Kidney (tissue), 14 donors: ENCODE results near the gene LYZL4. TPM values are rescaled to one million over a fixed set of nuclear protein-coding genes. Genes with fewer than 3 reads are reported as not detected.

Source experiments
- DNase-seq, 5 donors: peaks; one replicate each; pipeline ENCODE4 v3.0.0-alpha.2; 2013 to 2020
- FAIRE-seq: peaks from 2 replicates; lab custom pipeline; 2012; peaks lifted over from hg19 to GRCh38; lab: Jason Lieb, UNC
- H3K27ac ChIP-seq, 2 donors: one replicate each; pipeline ENCODE4 v1.7.0; 2013; ENCODE audit warnings: low read depth in 2 of 2, low read length in 2 of 2, inconsistent platforms in 1 of 2
- H3K27me3 ChIP-seq: one replicate; pipeline ENCODE4 v1.7.1; 2013; ENCODE audit warnings: low read length, inconsistent platforms; ENCODE audit not compliant: control insufficient read depth, insufficient read depth
- H3K36me3 ChIP-seq, 3 donors: one replicate each; pipeline versions ENCODE4 v1.7.0 to v1.7.1; 2013; ENCODE audit warnings: low read length in 3 of 3, control low read depth in 1 of 3, inconsistent platforms in 1 of 3; ENCODE audit not compliant: insufficient read depth in 3 of 3, control insufficient read depth in 2 of 3
- H3K4me1 ChIP-seq, 3 donors: one replicate each; pipeline versions ENCODE4 v1.7.0 to v1.7.1; 2013; ENCODE audit warnings: low read length in 3 of 3, inconsistent platforms in 1 of 3, low read depth in 1 of 3; ENCODE audit not compliant: control insufficient read depth in 2 of 3, insufficient read depth in 2 of 3
- H3K4me3 ChIP-seq, 3 donors: one replicate each; pipeline versions ENCODE4 v1.7.0 to v1.8.1; 2013; ENCODE audit warnings: low read length in 3 of 3, control low read depth in 1 of 3, inconsistent platforms in 1 of 3
- H3K9ac ChIP-seq, 3 donors: one replicate each; pipeline versions ENCODE4 v1.7.0 to v1.7.1; 2013; ENCODE audit warnings: low read length in 3 of 3, control low read depth in 1 of 3, inconsistent platforms in 1 of 3
- H3K9me3 ChIP-seq, 3 donors: one replicate each; pipeline versions ENCODE4 v1.7.0 to v1.7.1; 2013; ENCODE audit warnings: low read length in 3 of 3, control low read depth in 1 of 3, inconsistent platforms in 1 of 3; ENCODE audit not compliant: control insufficient read depth in 2 of 3, insufficient read depth in 1 of 3
- intact Hi-C: fragments of 100-400 bp; cut with DNase I; formaldehyde crosslinking; loops from one replicate; pipeline ENCODE4 v1.11.1; 2022
- polyA plus RNA-seq: library from polyadenylated mRNA; stranded (reverse); fragments of 350-450 nt; fragmentation: Illumina TruSeq; extraction: RNeasy Lipid Tissue Mini Kit (QIAGEN cat#74804); gene quantifications from one replicate; pipeline ENCODE4 v1.2.3, GENCODE V29; 2014; ENCODE audit warnings: low read depth, low replicate concordance; ENCODE audit not compliant: insufficient read depth
- total RNA-seq: library from RNA; stranded (reverse); fragmentation: NEBNext Ultra II Directional; extraction: Animal tissue kit (Norgen Biotek cat#: 25700); gene quantifications from one replicate; pipeline ENCODE4 v1.2.1, GENCODE V29; 2021
- TF ChIP-seq, protein P1 (sequence below): IDR thresholded peaks from 3 replicates; pipeline ENCODE4 v1.5.1; 2012; ENCODE audit warnings: mild to moderate bottlenecking, moderate library complexity, borderline replicate concordance; ENCODE audit not compliant: insufficient read depth; ENCODE audit errors: extremely low read depth
- donor health status: control.
- donor health status: control.
- donor health status: control.
- donor health status: control.
- donor health status: control.
- donor health status: DM: yes; HTN: yes; CAD: no.
- donor health status: Normal renal cell carcinoma (clear cell type).

LYZL4 gene
- total and polyA plus RNA-seq, 2 donors from 2014 or later = not detected

DNA sequence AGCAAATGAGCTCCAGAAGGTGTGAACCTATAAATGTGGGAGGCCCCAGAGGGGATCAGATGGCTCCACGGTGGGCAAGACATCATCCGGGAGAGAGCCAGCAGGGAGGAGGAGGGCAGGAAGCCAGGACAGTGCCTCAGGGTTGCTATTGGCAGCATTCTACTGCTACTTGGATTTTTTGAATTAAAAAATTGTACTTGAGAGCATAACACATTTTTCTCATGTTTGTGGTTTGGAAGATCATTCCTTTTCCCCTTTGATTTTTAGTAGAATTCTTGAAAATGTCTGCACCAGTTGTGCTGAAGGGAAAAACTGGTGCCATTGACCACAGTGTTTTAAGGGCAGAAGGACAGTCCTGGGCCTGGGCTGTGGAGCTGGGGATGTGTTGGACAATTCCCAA lies 59.2 kb downstream of the LYZL4 start:
- no peak for FAIRE-seq
- Histone ChIP-seq H3K4me3 (no peak overlapping the region), H3K27me3 (no peaks in the 10 kb centered on the region), H3K9ac (no peak overlapping the region), H3K27ac (no peak overlapping the region), H3K36me3 (no peaks in the 10 kb centered on the region), H3K9me3 (peaks cover 0 to 4% (median 0%) of the 10 kb centered on the region in 3 donors), H3K4me1 (no peaks in the 10 kb centered on the region)
- TF ChIP-seq, protein P1, sequence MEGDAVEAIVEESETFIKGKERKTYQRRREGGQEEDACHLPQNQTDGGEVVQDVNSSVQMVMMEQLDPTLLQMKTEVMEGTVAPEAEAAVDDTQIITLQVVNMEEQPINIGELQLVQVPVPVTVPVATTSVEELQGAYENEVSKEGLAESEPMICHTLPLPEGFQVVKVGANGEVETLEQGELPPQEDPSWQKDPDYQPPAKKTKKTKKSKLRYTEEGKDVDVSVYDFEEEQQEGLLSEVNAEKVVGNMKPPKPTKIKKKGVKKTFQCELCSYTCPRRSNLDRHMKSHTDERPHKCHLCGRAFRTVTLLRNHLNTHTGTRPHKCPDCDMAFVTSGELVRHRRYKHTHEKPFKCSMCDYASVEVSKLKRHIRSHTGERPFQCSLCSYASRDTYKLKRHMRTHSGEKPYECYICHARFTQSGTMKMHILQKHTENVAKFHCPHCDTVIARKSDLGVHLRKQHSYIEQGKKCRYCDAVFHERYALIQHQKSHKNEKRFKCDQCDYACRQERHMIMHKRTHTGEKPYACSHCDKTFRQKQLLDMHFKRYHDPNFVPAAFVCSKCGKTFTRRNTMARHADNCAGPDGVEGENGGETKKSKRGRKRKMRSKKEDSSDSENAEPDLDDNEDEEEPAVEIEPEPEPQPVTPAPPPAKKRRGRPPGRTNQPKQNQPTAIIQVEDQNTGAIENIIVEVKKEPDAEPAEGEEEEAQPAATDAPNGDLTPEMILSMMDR = no peak
- intact Hi-C loops = no loop called here
- no peak for DNase-seq

DNA sequence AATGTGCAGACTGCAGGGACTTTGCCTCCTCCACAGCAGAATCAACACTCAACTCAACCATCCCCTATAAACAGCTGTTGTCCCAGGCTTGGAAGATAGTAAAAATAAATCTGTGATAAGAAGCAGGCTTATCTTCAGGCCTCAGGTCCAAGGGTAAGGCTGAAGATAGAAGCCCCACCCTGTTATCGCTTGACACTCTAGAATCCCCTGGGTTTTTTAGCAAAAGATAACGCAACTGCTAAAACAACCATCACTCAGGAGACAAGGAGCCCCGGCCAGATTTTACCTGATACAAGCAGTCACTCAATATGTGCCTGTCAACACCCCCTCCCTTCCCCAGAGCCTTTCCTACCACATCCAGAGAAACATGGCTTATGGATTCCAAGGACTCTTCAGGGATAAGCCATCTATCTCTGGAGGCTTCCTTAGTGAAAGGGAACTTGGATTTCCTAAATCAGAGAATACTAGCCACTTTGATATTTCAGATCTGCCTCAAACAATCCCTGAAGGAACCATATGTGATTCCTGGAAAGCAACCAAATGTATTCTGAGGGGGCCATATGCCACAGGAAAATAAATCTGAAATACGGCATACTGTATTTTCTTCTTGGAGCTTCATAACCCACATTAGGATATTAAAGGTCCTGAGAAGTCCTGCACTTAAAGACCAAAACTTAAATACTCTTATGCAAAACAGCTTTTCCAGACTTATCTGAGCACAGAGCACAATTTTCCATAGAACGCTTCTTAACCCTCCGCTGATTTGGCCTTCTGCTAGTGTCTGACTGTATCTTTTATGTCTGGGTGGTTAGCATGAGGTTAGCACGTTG lies 60.4 kb downstream of the LYZL4 start:
- H3K9ac ChIP-seq = no peak overlapping the region
- no peaks in the 10 kb centered on the region for H3K36me3 ChIP-seq
- H3K27me3 ChIP-seq = no peaks in the 10 kb centered on the region
- H3K4me3 ChIP-seq = no peak overlapping the region
- H3K9me3 ChIP-seq = no peaks in the 10 kb centered on the region
- TF ChIP-seq, protein P1 = no peak
- no peak overlapping the region for H3K27ac ChIP-seq
- no peak for FAIRE-seq
- DNase-seq = no peak
- intact Hi-C loops = no loop called here
- no peaks in the 10 kb centered on the region for H3K4me1 ChIP-seq

DNA sequence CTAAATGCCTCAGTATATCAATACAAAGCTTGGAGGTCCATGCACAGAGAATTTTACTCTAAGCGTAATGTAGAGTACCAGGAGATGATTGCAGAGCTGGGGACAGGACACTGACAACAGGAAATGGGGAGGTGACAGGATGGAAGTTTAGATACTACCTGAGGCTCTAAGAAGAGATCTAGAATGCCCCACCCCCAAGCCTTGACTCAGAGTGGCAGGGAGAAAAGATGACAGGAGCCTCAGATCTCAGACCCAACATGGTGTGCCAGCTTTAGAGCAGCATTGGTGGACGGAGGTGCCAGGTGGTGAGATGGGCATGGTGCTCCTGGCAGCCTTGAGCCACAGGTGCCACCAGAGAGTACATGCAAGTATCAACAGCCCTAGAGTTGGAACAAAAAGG lies 62.5 kb downstream of the LYZL4 start:
- Histone ChIP-seq H3K27ac (no peak overlapping the region), H3K9ac (no peak overlapping the region), H3K27me3 (no peaks in the 10 kb centered on the region), H3K4me1 (no peaks in the 10 kb centered on the region), H3K4me3 (no peak overlapping the region), H3K9me3 (no peaks in the 10 kb centered on the region), H3K36me3 (no peaks in the 10 kb centered on the region)
- intact Hi-C loops = no loop called here
- TF ChIP-seq, protein P1 = no peak
- DNase-seq = no peak
- no peak for FAIRE-seq

Other genes with a start within 250 kb of the LYZL4 start
- gene CCK, start 144.4 kb downstream of the LYZL4 start, total RNA-seq = not detected
- gene CCK, start 144.4 kb downstream of the LYZL4 start, polyA plus RNA-seq = not detected
- gene VIPR1, start 92.0 kb upstream of the LYZL4 start, total RNA-seq = 4.9 TPM
- 5.3 TPM for gene VIPR1, start 92.0 kb upstream of the LYZL4 start, polyA plus RNA-seq
- 43.6 TPM for gene SEC22C, start 171.4 kb upstream of the LYZL4 start, total RNA-seq
- gene SEC22C, start 171.4 kb upstream of the LYZL4 start, polyA plus RNA-seq = 32.8 TPM
- 18.8 TPM for gene SS18L2, start 180.2 kb upstream of the LYZL4 start, total RNA-seq
- 42.4 TPM for gene SS18L2, start 180.2 kb upstream of the LYZL4 start, polyA plus RNA-seq
- 81.1 TPM for gene NKTR, start 190.1 kb upstream of the LYZL4 start, total RNA-seq
- gene NKTR, start 190.1 kb upstream of the LYZL4 start, polyA plus RNA-seq = 9.2 TPM
- 26.6 TPM for gene ZBTB47, start 243.1 kb upstream of the LYZL4 start, total RNA-seq
- gene ZBTB47, start 243.1 kb upstream of the LYZL4 start, polyA plus RNA-seq = 7.8 TPM